SK-N-SH (cell line): ENCODE results near the gene ITM2B. TPM values are rescaled to one million over a fixed set of nuclear protein-coding genes. Genes with fewer than 3 reads are reported as not detected.

Source experiments
- CTCF ChIA-PET: fragments of 300-600, 350-600 bp; formaldehyde crosslinking; extraction: SDS; loops from one replicate; lab custom pipeline; 2021; lab: Yijun Ruan, JAX
- POLR2A ChIA-PET: fragments of 350-600 bp; sonication (Branson Sonifier 250); formaldehyde crosslinking; extraction: SDS; loops from one replicate; lab custom pipeline; 2020; ENCODE audit warnings: antibody characterized with exemption, inconsistent platforms; lab: Yijun Ruan, JAX
- DNase-seq: peaks from one replicate; pipeline ENCODE4 v3.0.0; 2012
- H2AFZ ChIP-seq: fragments of 200-600 bp; sonication (generic); 2 replicates; pipeline ENCODE4 v1.8.1; 2016; ENCODE audit warnings: antibody characterized with exemption, mild to moderate bottlenecking, low read depth
- H3F3A ChIP-seq: fragments of 200-600 bp; sonication (generic); replicated peaks from 2 replicates; pipeline ENCODE3; 2016; ENCODE audit warnings: antibody characterized with exemption, mild to moderate bottlenecking; ENCODE audit not compliant: insufficient read depth
- H3K27ac ChIP-seq, 2 experiments: fragments of 200-500 bp in 1 of 2; fragments of 200-600 bp in 1 of 2; sonication (Bioruptor generic) in 1 of 2; sonication (generic), shearing (Covaris generic) in 1 of 2; 2 replicates each; pipeline versions ENCODE4 v1.5.1 to v1.6.1; 2014 to 2016; ENCODE audit warnings: low read depth in 2 of 2, inconsistent platforms in 1 of 2, low read length in 1 of 2, mild to moderate bottlenecking in 1 of 2, mixed read lengths in 1 of 2
- H3K27me3 ChIP-seq: fragments of 200-600 bp; sonication (generic), shearing (Covaris generic); 2 replicates; pipeline ENCODE4 v1.6.1; 2016; ENCODE audit warnings: mixed run types; ENCODE audit not compliant: insufficient read depth
- H3K36me3 ChIP-seq, 2 experiments: fragments of 200-500 bp in 1 of 2; fragments of 200-600 bp in 1 of 2; sonication (Bioruptor generic) in 1 of 2; sonication (generic) in 1 of 2; replicated peaks in 1 of 2; 2 replicates each; pipeline versions ENCODE3 to v1.5.1; 2014 to 2016; ENCODE audit warnings: low read length in 1 of 2, mild to moderate bottlenecking in 1 of 2; ENCODE audit not compliant: insufficient read depth in 2 of 2, control insufficient read depth in 1 of 2
- H3K4me1 ChIP-seq, 2 experiments: fragments of 200-500 bp in 1 of 2; fragments of 200-600 bp in 1 of 2; sonication (Bioruptor generic) in 1 of 2; sonication (generic), shearing (Covaris generic) in 1 of 2; 2 replicates each; pipeline versions ENCODE4 v1.5.1 to v1.6.1; 2014 to 2016; ENCODE audit warnings: low read depth in 1 of 2, low read length in 1 of 2, mixed run types in 1 of 2; ENCODE audit not compliant: insufficient read depth in 2 of 2, control insufficient read depth in 1 of 2
- H3K4me2 ChIP-seq: fragments of 200-600 bp; sonication (generic), shearing (Covaris generic); 2 replicates; pipeline ENCODE4 v1.6.1; 2017; ENCODE audit warnings: mixed run types
- H3K4me3 ChIP-seq, 2 experiments: fragments of 200-500 bp in 1 of 2; fragments of 200-600 bp in 1 of 2; sonication (Bioruptor generic) in 1 of 2; sonication (generic), shearing (Covaris generic) in 1 of 2; 2 replicates each; pipeline versions ENCODE4 v1.5.1 to v1.8.1; 2014 to 2016; ENCODE audit warnings: low read depth in 2 of 2, inconsistent platforms in 1 of 2, low read length in 1 of 2, mild to moderate bottlenecking in 1 of 2, mixed read lengths in 1 of 2, moderate library complexity in 1 of 2
- H3K79me2 ChIP-seq: fragments of 200-600 bp; sonication (generic); 2 replicates; pipeline ENCODE4 v1.8.1; 2017; ENCODE audit warnings: mild to moderate bottlenecking; ENCODE audit not compliant: insufficient read depth
- H3K9ac ChIP-seq: fragments of 200-600 bp; sonication (generic); 2 replicates; pipeline ENCODE4 v1.6.1; 2017; ENCODE audit warnings: mixed run types
- H3K9me2 ChIP-seq: fragments of 200-600 bp; sonication (generic); 2 replicates; pipeline ENCODE4 v1.6.1; 2017; ENCODE audit warnings: mixed run types
- H3K9me3 ChIP-seq: fragments of 200-600 bp; sonication (generic); 2 replicates; pipeline ENCODE4 v1.6.1; 2017; ENCODE audit warnings: mixed run types, mild to moderate bottlenecking, moderate library complexity
- H4K20me1 ChIP-seq: fragments of 200-600 bp; sonication (generic); 2 replicates; pipeline ENCODE4 v1.6.1; 2017; ENCODE audit warnings: mild to moderate bottlenecking, mixed run types; ENCODE audit not compliant: insufficient read depth
- CHD2 ChIP-seq: fragments of 150-350 bp; IDR thresholded peaks from 2 replicates; pipeline ENCODE4 v1.6.1; 2018; ENCODE audit warnings: low read length; ENCODE audit not compliant: partially characterized antibody
- ELF1 ChIP-seq: IDR thresholded peaks from 2 replicates; pipeline ENCODE4 v1.4.0; 2012
- EP300 ChIP-seq, 2 experiments: IDR thresholded peaks; 2 replicates each; pipeline versions ENCODE4 v1.4.0 to v1.6.1; 2012; ENCODE audit warnings: borderline replicate concordance in 1 of 2, low read depth in 1 of 2, low read length in 1 of 2
- FOSL2 ChIP-seq: IDR thresholded peaks from 2 replicates; pipeline ENCODE4 v1.4.0; 2012; ENCODE audit warnings: low read depth, mild to moderate bottlenecking, moderate library complexity, borderline replicate concordance
- IRF3 ChIP-seq: fragments of 150-350 bp; IDR thresholded peaks from 2 replicates; pipeline ENCODE4 v1.6.1; 2016; ENCODE audit warnings: mild to moderate bottlenecking, low read depth, low read length
- MEF2A ChIP-seq: IDR thresholded peaks from 2 replicates; pipeline ENCODE4 v1.4.0; 2012; ENCODE audit warnings: low read depth, borderline replicate concordance
- NFIC ChIP-seq: IDR thresholded peaks from 2 replicates; pipeline ENCODE4 v1.4.0; 2012; ENCODE audit warnings: borderline replicate concordance
- NRF1 ChIP-seq: IDR thresholded peaks from 2 replicates; pipeline ENCODE4 v1.6.1; 2012; ENCODE audit warnings: low read depth, mild to moderate bottlenecking, low read length
- PBX3 ChIP-seq: IDR thresholded peaks from 2 replicates; pipeline ENCODE4; 2012
- REST ChIP-seq: IDR thresholded peaks from 2 replicates; pipeline ENCODE4 v1.6.1; 2012; ENCODE audit warnings: mild to moderate bottlenecking, low read depth, low read length, moderate library complexity
- RXRA ChIP-seq: IDR thresholded peaks from 2 replicates; pipeline ENCODE4 v1.4.0; 2012; ENCODE audit warnings: low read depth, mild to moderate bottlenecking, borderline replicate concordance
- SIN3A ChIP-seq: IDR thresholded peaks from 2 replicates; pipeline ENCODE4 v1.6.1; 2012; ENCODE audit warnings: low read depth, mild to moderate bottlenecking, low read length, moderate library complexity, borderline replicate concordance
- TAF1 ChIP-seq: IDR thresholded peaks from 2 replicates; pipeline ENCODE4 v1.6.1; 2012; ENCODE audit warnings: low read depth, mild to moderate bottlenecking, low read length, moderate library complexity, borderline replicate concordance
- USF1 ChIP-seq: IDR thresholded peaks from 2 replicates; pipeline ENCODE4 v1.4.0; 2012; ENCODE audit warnings: low read depth, borderline replicate concordance
- WGBS: methylation state at CpG from one replicate; pipeline ENCODE4 v1.1.6; 2017; ENCODE audit warnings: low lambda C conversion rate; 5-methylcytosine and 5-hydroxymethylcytosine counted together
- polyA plus RNA-seq, 3 experiments: library from polyadenylated mRNA; depleted of rRNA; stranded (reverse); fragments of >200 nt; gene quantifications; 2 replicates each; pipeline ENCODE4 v1.2.3, GENCODE V29; 2012

ITM2B gene
- polyA plus RNA-seq, 1 of the 3 experiments (the other 2 are of a cell fraction) = 184 TPM

- Histone ChIP-seq H3K27me3 (no peaks in the 10 kb centered on the region), H3K9ac (no peak overlapping the region), H4K20me1 (no peaks in the 10 kb centered on the region), H3K4me1 (peaks cover 0 to 8% of the 10 kb centered on the region in 2 experiments; a peak in 1 of 4 replicates), H3K9me3 (no peaks in the 10 kb centered on the region), H3K4me3 (no peak overlapping the region), H3K36me3 (peaks cover 16 to 28% of the 10 kb centered on the region in 2 experiments), H2AFZ (no peak overlapping the region), H3K27ac (no peak overlapping the region), H3K9me2 (no peaks in the 10 kb centered on the region), H3F3A (peaks cover 6% of the 10 kb centered on the region), H3K4me2 (no peak overlapping the region), H3K79me2 (no peaks in the 10 kb centered on the region)
- TF ChIP-seq EP300 (IDR thresholded peaks at IDR 0.05; ENCODE audit: borderline replicate concordance in 1 of 2, low read depth in 1 of 2, low read length in 1 of 2) = no peak
- TF ChIP-seq NFIC = no peak
- no peak for TF ChIP-seq PBX3
- TF ChIP-seq ELF1 = no peak
- no peak for TF ChIP-seq REST
- TF ChIP-seq FOSL2 = no peak
- TF ChIP-seq IRF3 = no peak
- no peak for TF ChIP-seq MEF2A
- no peak for TF ChIP-seq SIN3A
- TF ChIP-seq CHD2 = no peak
- no peak for TF ChIP-seq NRF1
- no peak for TF ChIP-seq TAF1
- no peak for TF ChIP-seq RXRA
- TF ChIP-seq USF1 = no peak
- CTCF ChIA-PET = no interaction called here
- WGBS = 94% methylated on average over 4 of the region's 4 CpGs
- POLR2A ChIA-PET = no interaction called here
- no peak for DNase-seq
Observed at GRCh38 chr13:48268019-48268418, 35.0 kb downstream of the ITM2B start.
